Esophagus squamous epithelium (tissue), 4 donors: Measurements from ENCODE around the gene FAS.

Source experiments
- POLR2A ChIP-seq, 4 donors: fragments of 450-650 bp; IDR thresholded peaks; one replicate each; pipeline ENCODE4 v1.6.1; 2017; ENCODE audit warnings: antibody characterized with exemption in 4 of 4, mild to moderate bottlenecking in 4 of 4, moderate library complexity in 3 of 4
- TF ChIP-seq, protein P1 (sequence below), 6 experiments: fragments of 450-650 bp in 4 of 6; fragments of 200-600 bp in 2 of 6; sonication (generic) in 2 of 6; IDR thresholded peaks; one replicate each; pipeline ENCODE4 v1.5.1; 2016 to 2019; ENCODE audit warnings: antibody characterized with exemption in 6 of 6, mild to moderate bottlenecking in 4 of 6, moderate library complexity in 4 of 6

GRCh38 chr10:88983939-88984338 is 6.7 kb upstream of the FAS start:
- TF ChIP-seq, protein P1, sequence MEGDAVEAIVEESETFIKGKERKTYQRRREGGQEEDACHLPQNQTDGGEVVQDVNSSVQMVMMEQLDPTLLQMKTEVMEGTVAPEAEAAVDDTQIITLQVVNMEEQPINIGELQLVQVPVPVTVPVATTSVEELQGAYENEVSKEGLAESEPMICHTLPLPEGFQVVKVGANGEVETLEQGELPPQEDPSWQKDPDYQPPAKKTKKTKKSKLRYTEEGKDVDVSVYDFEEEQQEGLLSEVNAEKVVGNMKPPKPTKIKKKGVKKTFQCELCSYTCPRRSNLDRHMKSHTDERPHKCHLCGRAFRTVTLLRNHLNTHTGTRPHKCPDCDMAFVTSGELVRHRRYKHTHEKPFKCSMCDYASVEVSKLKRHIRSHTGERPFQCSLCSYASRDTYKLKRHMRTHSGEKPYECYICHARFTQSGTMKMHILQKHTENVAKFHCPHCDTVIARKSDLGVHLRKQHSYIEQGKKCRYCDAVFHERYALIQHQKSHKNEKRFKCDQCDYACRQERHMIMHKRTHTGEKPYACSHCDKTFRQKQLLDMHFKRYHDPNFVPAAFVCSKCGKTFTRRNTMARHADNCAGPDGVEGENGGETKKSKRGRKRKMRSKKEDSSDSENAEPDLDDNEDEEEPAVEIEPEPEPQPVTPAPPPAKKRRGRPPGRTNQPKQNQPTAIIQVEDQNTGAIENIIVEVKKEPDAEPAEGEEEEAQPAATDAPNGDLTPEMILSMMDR (IDR thresholded peaks at IDR 0.05): no peak
- no peak for TF ChIP-seq POLR2A (IDR thresholded peaks at IDR 0.05)
